Lower lobe of right lung (tissue), 2 donors: Measurements from ENCODE around the gene TEX50. TPM values are rescaled to one million over a fixed set of nuclear protein-coding genes. Genes with fewer than 3 reads are reported as not detected.
"Not testable (repeated sequence)": the region's sequence is repeated elsewhere in the genome, so short reads cannot be mapped to it uniquely, and the experiment has no call there.

Experiments
- ATAC-seq, 2 donors: fragments of 200-7000 bp; cut with Tn5 transposase; one replicate each; pipeline ENCODE4 v1.9.1; 2020 to 2022; ENCODE audit warnings: mild to moderate bottlenecking in 2 of 2, moderate library complexity in 2 of 2
- DNase-seq: peaks from one replicate; pipeline ENCODE4 v3.0.0-alpha.2; 2020
- H3K27ac ChIP-seq: fragments of 200-600 bp; one replicate; pipeline ENCODE4 v1.8.0; 2022
- H3K27me3 ChIP-seq: fragments of 200-600 bp; one replicate; pipeline ENCODE4 v1.8.0; 2022; ENCODE audit warnings: low read depth
- H3K36me3 ChIP-seq: fragments of 200-600 bp; one replicate; pipeline ENCODE4 v1.8.0; 2022; ENCODE audit warnings: mild to moderate bottlenecking
- H3K4me1 ChIP-seq: fragments of 200-600 bp; one replicate; pipeline ENCODE4 v1.8.0; 2022
- H3K4me3 ChIP-seq: fragments of 200-600 bp; one replicate; pipeline ENCODE4 v1.8.0; 2022; ENCODE audit warnings: mild to moderate bottlenecking
- H3K9me3 ChIP-seq: fragments of 200-600 bp; one replicate; pipeline ENCODE4 v1.8.0; 2022
- CTCF ChIP-seq: fragments of 200-600 bp; IDR thresholded peaks from one replicate; pipeline ENCODE4 v1.8.0; 2022; ENCODE audit warnings: antibody characterized with exemption, mild to moderate bottlenecking
- intact Hi-C: fragments of 100-400 bp; cut with DNase I; formaldehyde crosslinking; loops from one replicate; pipeline ENCODE4 v1.11.0; 2022
- long read RNA-seq: library from polyadenylated mRNA; unstranded; transcript quantifications from one replicate; pipeline ENCODE4 v2.0.0, GENCODE V29; 2021
- total RNA-seq: library from RNA; stranded (reverse); fragmentation: NEBNext Ultra II Directional; extraction: Animal tissue kit (Norgen Biotek cat#: 25700); gene quantifications from one replicate; pipeline ENCODE4 v1.2.1, GENCODE V29; 2021
- donor health status: DM: no; HTN: yes; CAD: no; lungs with severe emphysema.

Gene TEX50
- not detected for total RNA-seq
- long read RNA-seq, result 0 reads

GRCh38 chr1:173635116-173635515 is at the start of gene TEX50:
Gene TEX50 (plus strand): TSS chr1:173635338. CDS start chr1:173635522, 184 bp downstream.
- no peak within 1 kb of the TSS for H3K4me3 ChIP-seq
- no peaks in the 10 kb centered on the region for H3K36me3 ChIP-seq
- no peaks in the 10 kb centered on the region for H3K9me3 ChIP-seq
- no peaks in the 10 kb centered on the region for H3K4me1 ChIP-seq
- TF ChIP-seq CTCF, result no peak
- intact Hi-C loops, result no loop called here
- ATAC-seq (no peak), DNase-seq (no peak)
- no peak within 1 kb of the TSS for H3K27ac ChIP-seq
- no peaks in the 10 kb centered on the region for H3K27me3 ChIP-seq

- TF ChIP-seq CTCF, result no peak
- no peaks in the 10 kb centered on the region for H3K9me3 ChIP-seq
- no peak overlapping the region for H3K27ac ChIP-seq
- intact Hi-C loops, result no loop called here
- no peaks in the 10 kb centered on the region for H3K4me1 ChIP-seq
- no peaks in the 10 kb centered on the region for H3K27me3 ChIP-seq
- H3K4me3 ChIP-seq, result no peak overlapping the region
- ATAC-seq (no peak), DNase-seq (no peak)
- H3K36me3 ChIP-seq, result no peaks in the 10 kb centered on the region
Measured at GRCh38 chr1:173590557-173590956, 44.6 kb upstream of the TEX50 start.

- H3K4me1 ChIP-seq, H3K4me3 ChIP-seq, intact Hi-C loops, ATAC-seq, DNase-seq, H3K36me3 ChIP-seq, H3K9me3 ChIP-seq, H3K27me3 ChIP-seq, H3K27ac ChIP-seq: not testable (repeated sequence)
Measured at GRCh38 chr1:173591138-173591537, 44.0 kb upstream of the TEX50 start.

- TF ChIP-seq CTCF, result no peak
- H3K27me3 ChIP-seq, result no peaks in the 10 kb centered on the region
- H3K4me3 ChIP-seq, result no peak overlapping the region
- intact Hi-C loops, result no loop called here
- no peak for DNase-seq
- H3K27ac ChIP-seq, result no peak overlapping the region
- H3K9me3 ChIP-seq, result peaks cover 3% of the 10 kb centered on the region
- ATAC-seq, result no peak
- no peaks in the 10 kb centered on the region for H3K4me1 ChIP-seq
- H3K36me3 ChIP-seq, result no peaks in the 10 kb centered on the region
Measured at GRCh38 chr1:173596097-173596825, 38.9 kb upstream of the TEX50 start.

- no peak for ATAC-seq
- no peak for DNase-seq
- H3K9me3 ChIP-seq, result no peaks in the 10 kb centered on the region
- intact Hi-C loops, result no loop called here
- no peaks in the 10 kb centered on the region for H3K27me3 ChIP-seq
- TF ChIP-seq CTCF, result no peak
- no peak overlapping the region for H3K4me3 ChIP-seq
- H3K36me3 ChIP-seq, result no peaks in the 10 kb centered on the region
- peaks cover 3% of the 10 kb centered on the region for H3K4me1 ChIP-seq
- H3K27ac ChIP-seq, result no peak overlapping the region
Measured at GRCh38 chr1:173601588-173601987, 33.5 kb upstream of the TEX50 start.

- H3K9me3 ChIP-seq, result no peaks in the 10 kb centered on the region
- H3K27ac ChIP-seq, result peak within 1 kb of the TSS; percentile 78
- peak within 1 kb of the TSS; percentile 43 for H3K4me3 ChIP-seq
- ATAC-seq (peak; percentile 85 to 93), DNase-seq (no peak)
- intact Hi-C loops, result no loop called here
- TF ChIP-seq CTCF, result no peak
- peaks cover 3% of the 10 kb centered on the region for H3K4me1 ChIP-seq
- H3K36me3 ChIP-seq, result no peaks in the 10 kb centered on the region
- H3K27me3 ChIP-seq, result no peaks in the 10 kb centered on the region
Measured at GRCh38 chr1:173603056-173603591, 32.0 kb upstream of the TEX50 start, which contains the start of gene SLC9C2. Gene SLC9C2 (minus strand): TSS chr1:173603072. CDS start chr1:173601776, 1,296 bp downstream.
